Heart left ventricle (tissue), 16 donors: ENCODE data around the gene CCDC92B. TPM values are rescaled to one million over a fixed set of nuclear protein-coding genes. Genes with fewer than 3 reads are reported as not detected.

Source experiments
- ATAC-seq, 4 donors: fragments of 200-7000 bp; cut with Tn5 transposase; one replicate each; pipeline ENCODE4 v1.9.1; 2020 to 2022; ENCODE audit warnings: moderate library complexity in 4 of 4, mild to moderate bottlenecking in 3 of 4, moderate number of reproducible peaks in 1 of 4
- DNase-seq, 5 donors: peaks; one replicate each; pipeline ENCODE4 v3.0.0-alpha.2; 2020
- H3K27ac ChIP-seq, 12 donors: fragments of 200-600 bp; sonication (generic) in 4 of 12; one replicate each; pipeline versions ENCODE4 v1.5.0 to v1.8.0; 2016 to 2022; ENCODE audit warnings: mild to moderate bottlenecking in 2 of 12
- H3K27me3 ChIP-seq, 9 donors: fragments of 200-600 bp; sonication (generic) in 2 of 9; one replicate each; pipeline versions ENCODE4 v1.5.1 to v1.8.0; 2016 to 2022; ENCODE audit warnings: mild to moderate bottlenecking in 3 of 9
- H3K36me3 ChIP-seq, 9 donors: fragments of 200-600 bp; sonication (generic) in 2 of 9; one replicate each; pipeline versions ENCODE4 v1.5.0 to v1.8.0; 2018 to 2022; ENCODE audit warnings: mild to moderate bottlenecking in 2 of 9
- H3K4me1 ChIP-seq, 12 donors: fragments of 200-600 bp; sonication (generic) in 4 of 12; one replicate each; pipeline versions ENCODE4 v1.5.0 to v1.8.0; 2016 to 2022; ENCODE audit warnings: mild to moderate bottlenecking in 3 of 12
- H3K4me3 ChIP-seq, 12 donors: fragments of 200-600 bp; sonication (generic) in 4 of 12; one replicate each; pipeline versions ENCODE4 v1.5.0 to v1.8.0; 2017 to 2022; ENCODE audit warnings: mild to moderate bottlenecking in 9 of 12, moderate library complexity in 4 of 12
- H3K9me3 ChIP-seq, 12 donors: fragments of 200-600 bp; sonication (generic) in 4 of 12; one replicate each; pipeline versions ENCODE4 v1.5.0 to v1.8.0; 2016 to 2022; ENCODE audit warnings: mild to moderate bottlenecking in 1 of 12
- CTCF ChIP-seq, 12 donors: fragments of 200-600 bp; sonication (generic) in 4 of 12; IDR thresholded peaks; one replicate each; pipeline versions ENCODE4 v1.5.0 to v1.8.0; 2018 to 2022; ENCODE audit warnings: antibody characterized with exemption in 12 of 12, mild to moderate bottlenecking in 5 of 12
- POLR2A ChIP-seq, 2 donors: fragments of 450-650 bp; IDR thresholded peaks; one replicate each; pipeline ENCODE4 v1.6.1; 2017; ENCODE audit warnings: antibody characterized with exemption in 2 of 2, mild to moderate bottlenecking in 2 of 2, moderate library complexity in 2 of 2
- WGBS, 4 donors: extraction: QIAGEN DNeasy Blood & Tissue Kit in 2 of 4; methylation state at CpG; one replicate each; pipeline versions ENCODE4 v1.1.5 to v1.1.7; 2013 to 2018; 5-methylcytosine and 5-hydroxymethylcytosine counted together
- intact Hi-C, 10 donors: fragments of 100-400 bp; cut with DNase I; formaldehyde crosslinking; loops; one replicate each; pipeline versions ENCODE4 v1.11.1 to v1.14.2; 2022
- polyA plus RNA-seq, 2 donors: library from polyadenylated mRNA; stranded (reverse); fragments of 200-250 nt; gene quantifications; one replicate each; pipeline ENCODE4 v1.2.3, GENCODE V29; 2013
- total RNA-seq, 9 donors: library from RNA; depleted of rRNA in 2 of 9; stranded (reverse); fragments of >200 nt in 2 of 9; fragmentation: NEBNext Ultra II Directional in 3 of 9; extraction: Animal tissue kit (Norgen Biotek cat#: 25700) in 3 of 9; gene quantifications; one replicate each; pipeline versions ENCODE4 v1.1.0 to v1.2.4, GENCODE V29; 2016 to 2023
- donor health status: ischemic (EF 13 %, LVEDD 7.1; RV severe dilation, severe dysfunction).
- donor health status: healthy with polysubstance abuse.
- donor health status: DM: no; HTN: yes; CAD: no.
- donor health status: DM: no; HTN: no; CAD: no.
- donor health status: ischemic (EF 25% LVEDD 6.9; RV normal size, moderate dysfunction).
- donor health status: ischemic (EF 25% LVEDD 5.7; RV mildly dilated, moderate dysfunction).
- donor health status: healthy.
- donor health status: DM: yes; HTN: yes; CAD: no.
- donor health status: ischemic (EF 35%, LVEDD 5.7; RV mildly dilated, moderate dysfunction).
- donor health status: nonischemic (EF 11% LVEDD 7.7; RV severe dilation, severe dysfunction).
- donor health status: DM: yes; HTN: yes; CAD: no.
- donor health status: PGD.
- donor health status: ischemic (EF 29% LVEDD 5.4; RV normal size, mild dysfunction).
- donor health status: nonischemic (EF 23%, LVEDD 6.1; RV moderate dilation, normal function).

Gene CCDC92B
- total and polyA plus RNA-seq, 11 donors = 0.03 to 0.44 (median 0.18) TPM; not detected in 3

- H3K4me3 ChIP-seq = no peak overlapping the region
- WGBS, 4 donors = 69 to 93% (median 72%) methylated on average over 5 to 6 of the region's 6 CpGs
- H3K9me3 ChIP-seq = no peaks in the 10 kb centered on the region
- DNase-seq = no peak
- H3K27me3 ChIP-seq = peaks cover 18 to 51% (median 26%) of the 10 kb centered on the region in 9 donors
- no peaks in the 10 kb centered on the region for H3K36me3 ChIP-seq
- H3K4me1 ChIP-seq = peaks cover 0 to 15% (median 0%) of the 10 kb centered on the region in 12 donors
- intact Hi-C loops = no loop called here
- no peak overlapping the region for H3K27ac ChIP-seq
- ATAC-seq = no peak
- no peak for TF ChIP-seq POLR2A (IDR thresholded peaks at IDR 0.05)
- no peak for TF ChIP-seq CTCF (IDR thresholded peaks at IDR 0.05)
Observed at GRCh38 chr17:2778489-2778888, 29.0 kb upstream of the CCDC92B start.

GRCh38 chr17:2777242-2777867 lies 27.9 kb upstream of the CCDC92B start:
- WGBS, 4 donors = 26 to 31% (median 29%) methylated on average over 8 to 11 of the region's 11 CpGs
- Histone ChIP-seq H3K27ac (no peak overlapping the region), H3K4me1 (peaks cover 0 to 15% (median 0%) of the 10 kb centered on the region in 12 donors), H3K4me3 (peak overlapping the region in 3 of 12 donors; percentile 21 to 42 (median 34)), H3K9me3 (no peaks in the 10 kb centered on the region), H3K36me3 (no peaks in the 10 kb centered on the region), H3K27me3 (peaks cover 18 to 56% (median 26%) of the 10 kb centered on the region in 9 donors)
- DNase-seq (no peak), ATAC-seq (no peak)
- intact Hi-C loops = no loop called here
- no peak for TF ChIP-seq POLR2A (IDR thresholded peaks at IDR 0.05)
- no peak for TF ChIP-seq CTCF (IDR thresholded peaks at IDR 0.05)

- Histone ChIP-seq H3K9me3 (no peaks in the 10 kb centered on the region), H3K4me3 (peak overlapping the region in 7 of 12 donors; percentile 15 to 42 (median 25)), H3K27me3 (peaks cover 18 to 56% (median 26%) of the 10 kb centered on the region in 9 donors), H3K27ac (no peak overlapping the region), H3K36me3 (no peaks in the 10 kb centered on the region), H3K4me1 (peaks cover 0 to 15% (median 0%) of the 10 kb centered on the region in 12 donors)
- ATAC-seq (peak in 1 of 4 donors; percentile 13), DNase-seq (no peak)
- intact Hi-C loops = no loop called here
- no peak for TF ChIP-seq CTCF (IDR thresholded peaks at IDR 0.05)
- TF ChIP-seq POLR2A (IDR thresholded peaks at IDR 0.05) = no peak
- 1 to 2% (median 1%) methylated on average over 37 to 80 of the region's 80 CpGs for WGBS, 4 donors
Observed at GRCh38 chr17:2776589-2777241, 27.3 kb upstream of the CCDC92B start.

- Histone ChIP-seq H3K9me3 (no peaks in the 10 kb centered on the region), H3K4me1 (peaks cover 0 to 15% (median 0%) of the 10 kb centered on the region in 12 donors), H3K27me3 (peaks cover 18 to 56% (median 26%) of the 10 kb centered on the region in 9 donors), H3K27ac (no peak overlapping the region), H3K4me3 (no peak overlapping the region), H3K36me3 (no peaks in the 10 kb centered on the region)
- TF ChIP-seq CTCF (IDR thresholded peaks at IDR 0.05) (no peak), POLR2A (IDR thresholded peaks at IDR 0.05) (no peak)
- intact Hi-C loops = no loop called here
- no peak for DNase-seq
- ATAC-seq = no peak
- WGBS, 4 donors = 67 to 78% (median 72%) methylated on average over 6 of the region's 6 CpGs
Observed at GRCh38 chr17:2775206-2775605, 25.8 kb upstream of the CCDC92B start.
